Left renal cortex interstitium (tissue), 4 donors: ENCODE data around the gene PYGB. TPM values are rescaled to one million over a fixed set of nuclear protein-coding genes. Genes with fewer than 3 reads are reported as not detected.

Experiments used
- DNase-seq, 4 donors: peaks; one replicate each; pipeline ENCODE4 v3.0.0-alpha.2; 2013; ENCODE audit warnings: low read depth in 4 of 4, low spot score in 2 of 4, missing footprints in 1 of 4
- polyA plus RNA-seq, 4 donors: library from polyadenylated mRNA; unstranded; fragments of 120-200 nt; gene quantifications; one replicate each; pipeline ENCODE4 v1.2.1, GENCODE V29; 2013; ENCODE audit not compliant: insufficient read length in 4 of 4

PYGB gene
- polyA plus RNA-seq, 4 donors: 43.3 to 54.2 (median 49.5) TPM

GRCh38 chr20:25279403-25279802, 31.5 kb downstream of the PYGB start:
- DNase-seq: no peak

- no peak for DNase-seq
Measured at GRCh38 chr20:25280051-25280573, 32.2 kb downstream of the PYGB start.

- DNase-seq: no peak
Measured at GRCh38 chr20:25280574-25281535, 33.0 kb downstream of the PYGB start.

GRCh38 chr20:25281541-25281991, 33.7 kb downstream of the PYGB start:
- no peak for DNase-seq

- no peak for DNase-seq
Measured at GRCh38 chr20:25282034-25282781, 34.3 kb downstream of the PYGB start.

- no peak for DNase-seq
Measured at GRCh38 chr20:25282796-25283195, 34.9 kb downstream of the PYGB start.

GRCh38 chr20:25283221-25283951, 35.5 kb downstream of the PYGB start:
- no peak for DNase-seq

GRCh38 chr20:25284131-25284601, 36.3 kb downstream of the PYGB start:
- no peak for DNase-seq

GRCh38 chr20:25285091-25285647, 37.3 kb downstream of the PYGB start:
- no peak for DNase-seq

GRCh38 chr20:25285856-25286798, 38.2 kb downstream of the PYGB start:
- no peak for DNase-seq

- DNase-seq: no peak
Measured at GRCh38 chr20:25286917-25287316, 39.0 kb downstream of the PYGB start.

- DNase-seq: no peak
Measured at GRCh38 chr20:25287631-25288290, 39.9 kb downstream of the PYGB start.

- no peak for DNase-seq
Measured at GRCh38 chr20:25288291-25289181, 40.7 kb downstream of the PYGB start.

- no peak for DNase-seq
Measured at GRCh38 chr20:25289886-25290597, 42.2 kb downstream of the PYGB start.

GRCh38 chr20:25290646-25291431, 43.0 kb downstream of the PYGB start:
- no peak for DNase-seq
